ENCODE data around the gene KLHDC8A. TPM values are rescaled to one million over a fixed set of nuclear protein-coding genes. Genes with fewer than 3 reads are reported as not detected.

Gene KLHDC8A
- total and polyA plus RNA-seq, 2 of the 4 experiments (the other 2 are of a cell fraction) = not detected

GRCh38 chr1:205318231-205318991 is 38.3 kb downstream of the KLHDC8A start:
- no TSS peak for BruUV-seq (replicated peaks)
- H3K9ac ChIP-seq (ENCODE audit: low read depth, low read length) = 0 out of 2 replicates have a peak overlapping the region, but pooled peaks have one; percentile 81
- H2AK5ac ChIP-seq (ENCODE audit: low read depth, low read length) = peak overlapping the region; percentile 76; the same call in 1 of the 2 replicates
- peak overlapping the region; percentile 47 for H2AK9ac ChIP-seq (replicated peaks; ENCODE audit: low read depth, low read length, poor library complexity)
- intact Hi-C loops (cut with micrococcal nuclease) (no loop called here), dilution Hi-C loops (cut with HindIII; ENCODE audit: low sequenced_read_pairs, unreplicated experiment) (no loop called here), in situ Hi-C loops (cut with MboI; ENCODE audit: low sequenced_read_pairs) (no loop called here)
- WGBS, 2 experiments (ENCODE audit: extremely low coverage in 2 of 2, insufficient read length in 1 of 2) = 60% methylated on average over 1 of the region's 6 CpGs; no CpG with 5 or more reads in 1 of the 2 experiments
- DNase-seq (no peak), ATAC-seq (ENCODE audit: low read depth) (no peak)
- H3K9me3 ChIP-seq (ENCODE audit: control insufficient read depth, insufficient read depth, low read length) = no peaks in the 10 kb centered on the region
- peak overlapping the region; percentile 17; the same call in 1 of the 3 replicates for H2BK15ac ChIP-seq (ENCODE audit: low read depth, low read length)
- H4K5ac ChIP-seq (ENCODE audit: low read depth, low read length) = peak overlapping the region; percentile 30; the same call in 1 of the 2 replicates
- CTCF ChIA-PET = interaction anchor here (1.1 to 5.0 kb wide), 3 partner anchors 34 to 70 kb away, joined by 3 to 30 read pairs (median 4); no protein-coding TSS in a partner anchor
- peak overlapping the region; percentile 84 for H3K14ac ChIP-seq (replicated peaks; ENCODE audit: low read depth, low read length)
- H2BK120ac ChIP-seq (ENCODE audit: low read depth, low read length) = peak overlapping the region; percentile 26; the same call in 1 of the 2 replicates
- peak overlapping the region; percentile 86 for H3K4me2 ChIP-seq (ENCODE audit: low read depth, low read length)
- H3K36me3 ChIP-seq (ENCODE audit: control insufficient read depth, insufficient read depth, low read length) = no peaks in the 10 kb centered on the region; the same call in 1 of the 2 replicates
- peak overlapping the region; percentile 71 for H3K4ac ChIP-seq (ENCODE audit: low read depth, low read length)
- H4K8ac ChIP-seq (ENCODE audit: low read depth in 2 of 2, low read length in 2 of 2) = peak overlapping the region in 1 of 2 experiments; percentile 47; a peak in 1 of 4 replicates
- no peak overlapping the region for H2AFZ ChIP-seq (replicated peaks; ENCODE audit: low read length, poor library complexity)
- peak overlapping the region; percentile 22 for H3K18ac ChIP-seq (ENCODE audit: low read depth, low read length)
- H3K79me1 ChIP-seq (ENCODE audit: low read depth in 1 of 2, low read length in 2 of 2) = peaks cover 5 to 71% of the 10 kb centered on the region in 2 experiments; a peak in 3 of 4 replicates
- H3K9me1 ChIP-seq (ENCODE audit: insufficient read depth, low read length) = peaks cover 38% of the 10 kb centered on the region
- peak overlapping the region; percentile 61 for H2BK20ac ChIP-seq (ENCODE audit: low read depth, low read length)
- peaks cover 46% of the 10 kb centered on the region for H3K4me1 ChIP-seq (ENCODE audit: control insufficient read depth, insufficient read depth, low read length)
- H3K27ac ChIP-seq (ENCODE audit: insufficient read depth, low read length) = peak overlapping the region; percentile 88
- H3K56ac ChIP-seq (ENCODE audit: extremely low read depth, insufficient read depth, low read length) = no peak overlapping the region
- peak overlapping the region; percentile 20; the same call in 1 of the 2 replicates for H4K91ac ChIP-seq (ENCODE audit: insufficient read depth, low read depth, low read length)
- H3K23ac ChIP-seq (ENCODE audit: low read depth, low read length) = peak overlapping the region; percentile 72
- H2BK5ac ChIP-seq (ENCODE audit: low read depth, low read length, poor library complexity, severe bottlenecking) = peak overlapping the region; percentile 73
- H3K4me3 ChIP-seq (ENCODE audit: insufficient read depth, low read depth, low read length) = peak overlapping the region; percentile 52; the same call in 1 of the 2 replicates
- peaks cover 66% of the 10 kb centered on the region for H4K20me1 ChIP-seq (ENCODE audit: insufficient read depth, low read length)
- H3K27me3 ChIP-seq (ENCODE audit: control insufficient read depth, insufficient read depth, low read length) = no peaks in the 10 kb centered on the region
- POLR2A ChIA-PET (ENCODE audit: unreplicated experiment) = no interaction called here
- TF ChIP-seq CEBPB (IDR thresholded peaks at IDR 0.05; ENCODE audit: low read depth, low read length) (no peak), USF2 (IDR thresholded peaks at IDR 0.05; ENCODE audit: low read depth, low read length) (no peak), BHLHE40 (IDR thresholded peaks at IDR 0.05; ENCODE audit: low read depth, low read length) (no peak), MAZ (IDR thresholded peaks at IDR 0.05; ENCODE audit: borderline replicate concordance, low read depth, low read length) (no peak)

Measured in IMR-90 (cell line).